Measurements from ENCODE around the gene FH. TPM values are rescaled to one million over a fixed set of nuclear protein-coding genes. Genes with fewer than 3 reads are reported as not detected.

Gene FH
- total RNA-seq, 2 experiments from 2014 or later: 95.2 to 95.6 TPM

DNA sequence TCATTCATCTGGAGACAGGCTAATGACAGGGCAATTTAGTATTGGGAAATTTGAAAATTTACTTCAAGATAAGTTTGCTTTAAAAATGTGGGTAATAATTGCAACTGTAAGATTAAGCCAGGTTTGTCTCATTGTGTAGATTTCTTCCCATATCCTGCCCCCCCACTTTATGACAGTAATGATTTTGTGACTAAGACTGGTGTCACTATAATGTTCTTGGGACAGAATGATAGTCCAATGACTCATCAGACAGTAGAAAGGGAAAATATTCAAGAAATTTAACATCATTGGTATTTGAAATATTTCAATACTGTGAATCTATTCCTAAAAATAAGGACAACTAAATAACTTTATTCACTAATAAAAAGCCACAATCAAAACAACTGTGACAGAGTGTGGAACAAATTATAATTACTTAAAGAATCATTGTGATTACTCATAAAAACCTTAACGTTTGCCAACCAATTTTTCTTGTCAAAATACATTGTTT is 36.7 kb downstream of the FH start:
- DNase-seq: no peak
- TF ChIP-seq, protein P1, sequence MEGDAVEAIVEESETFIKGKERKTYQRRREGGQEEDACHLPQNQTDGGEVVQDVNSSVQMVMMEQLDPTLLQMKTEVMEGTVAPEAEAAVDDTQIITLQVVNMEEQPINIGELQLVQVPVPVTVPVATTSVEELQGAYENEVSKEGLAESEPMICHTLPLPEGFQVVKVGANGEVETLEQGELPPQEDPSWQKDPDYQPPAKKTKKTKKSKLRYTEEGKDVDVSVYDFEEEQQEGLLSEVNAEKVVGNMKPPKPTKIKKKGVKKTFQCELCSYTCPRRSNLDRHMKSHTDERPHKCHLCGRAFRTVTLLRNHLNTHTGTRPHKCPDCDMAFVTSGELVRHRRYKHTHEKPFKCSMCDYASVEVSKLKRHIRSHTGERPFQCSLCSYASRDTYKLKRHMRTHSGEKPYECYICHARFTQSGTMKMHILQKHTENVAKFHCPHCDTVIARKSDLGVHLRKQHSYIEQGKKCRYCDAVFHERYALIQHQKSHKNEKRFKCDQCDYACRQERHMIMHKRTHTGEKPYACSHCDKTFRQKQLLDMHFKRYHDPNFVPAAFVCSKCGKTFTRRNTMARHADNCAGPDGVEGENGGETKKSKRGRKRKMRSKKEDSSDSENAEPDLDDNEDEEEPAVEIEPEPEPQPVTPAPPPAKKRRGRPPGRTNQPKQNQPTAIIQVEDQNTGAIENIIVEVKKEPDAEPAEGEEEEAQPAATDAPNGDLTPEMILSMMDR (IDR thresholded peaks at IDR 0.05): no peak
- intact Hi-C loops (cut with micrococcal nuclease): no loop called here
- H3K4me3 Mint-ChIP-seq: no peak overlapping the region
- CTCF ChIA-PET: no interaction called here
- peaks cover 3% of the 10 kb centered on the region for H3K4me1 Mint-ChIP-seq (ENCODE audit: low read depth)
- peaks cover 10% of the 10 kb centered on the region for H3K27me3 Mint-ChIP-seq
- POLR2A ChIA-PET: no interaction called here
- H3K36me3 Mint-ChIP-seq (ENCODE audit: low read depth): no peaks in the 10 kb centered on the region
- no peak for ATAC-seq
- H3K27ac Mint-ChIP-seq: no peak overlapping the region
- no peaks in the 10 kb centered on the region for H3K9me3 Mint-ChIP-seq

DNA sequence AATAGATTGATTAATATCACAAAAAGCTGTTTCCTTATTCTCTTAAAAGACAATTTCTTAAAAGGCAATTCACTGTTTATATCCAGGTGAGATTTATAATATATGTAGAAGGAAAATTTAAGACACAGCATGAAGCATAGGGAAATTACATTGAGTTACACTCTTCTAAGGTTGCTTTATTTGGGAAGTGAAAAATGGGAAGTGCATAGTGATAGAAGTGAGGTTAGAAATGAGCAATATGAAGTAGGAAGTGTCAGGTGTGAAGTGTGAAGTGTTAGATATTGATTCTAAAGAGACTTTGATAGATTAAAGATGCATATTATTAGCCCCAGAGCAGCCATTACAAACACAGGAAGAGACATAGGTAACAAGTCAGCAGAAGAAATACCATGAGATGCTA is 40.3 kb downstream of the FH start:
- Mint-ChIP-seq H3K36me3 (ENCODE audit: low read depth) (no peaks in the 10 kb centered on the region), H3K4me1 (ENCODE audit: low read depth) (no peaks in the 10 kb centered on the region), H3K27ac (no peak overlapping the region), H3K4me3 (no peak overlapping the region), H3K9me3 (no peaks in the 10 kb centered on the region), H3K27me3 (peaks cover 10% of the 10 kb centered on the region)
- TF ChIP-seq, protein P1 (IDR thresholded peaks at IDR 0.05): no peak
- intact Hi-C loops (cut with micrococcal nuclease): no loop called here
- POLR2A ChIA-PET: no interaction called here
- ATAC-seq (no peak), DNase-seq (no peak)
- CTCF ChIA-PET: no interaction called here

DNA sequence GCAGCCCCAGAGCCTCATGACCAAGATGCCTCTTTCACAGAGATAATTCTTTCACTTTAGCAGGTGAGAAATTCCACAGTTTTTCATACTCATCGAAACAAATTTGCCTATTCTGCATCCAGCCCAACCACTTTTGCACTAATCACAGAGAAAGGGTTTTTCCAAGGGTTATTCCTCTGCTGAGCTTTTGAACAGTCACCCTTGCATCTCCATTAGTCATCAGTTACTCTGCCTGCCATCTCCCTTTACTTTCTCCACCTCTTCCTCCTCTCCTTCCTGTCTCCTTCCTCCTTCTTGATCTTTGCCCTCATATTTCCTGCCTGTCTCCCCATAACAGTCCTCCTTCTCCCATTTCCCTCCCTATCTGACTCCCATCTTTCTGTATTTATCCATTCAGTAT is 43.9 kb downstream of the FH start:
- Mint-ChIP-seq H3K4me3 (no peak overlapping the region), H3K27ac (no peak overlapping the region), H3K4me1 (ENCODE audit: low read depth) (no peaks in the 10 kb centered on the region), H3K36me3 (ENCODE audit: low read depth) (no peaks in the 10 kb centered on the region), H3K27me3 (peaks cover 5% of the 10 kb centered on the region), H3K9me3 (no peaks in the 10 kb centered on the region)
- POLR2A ChIA-PET: no interaction called here
- CTCF ChIA-PET: no interaction called here
- DNase-seq (no peak), ATAC-seq (no peak)
- TF ChIP-seq, protein P1 (IDR thresholded peaks at IDR 0.05): no peak
- intact Hi-C loops (cut with micrococcal nuclease): no loop called here

DNA sequence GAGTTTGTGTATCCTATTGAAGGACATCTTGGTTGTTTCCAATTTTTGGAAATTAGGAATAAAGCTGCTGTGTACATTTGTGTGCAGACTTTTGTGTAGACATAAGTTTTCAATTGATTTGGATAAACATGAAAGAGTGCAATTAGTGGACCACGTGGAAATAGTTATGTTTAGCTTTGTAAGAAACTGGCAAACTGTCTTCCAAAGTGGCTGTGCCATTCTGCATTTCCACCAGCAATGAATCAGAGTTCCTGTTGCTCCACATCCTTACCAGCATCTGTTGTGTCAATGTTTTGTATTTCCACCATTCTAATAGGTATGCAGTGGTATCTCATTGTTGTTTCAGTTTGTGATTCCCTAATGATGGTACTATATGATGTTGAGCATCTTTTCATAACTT is 46.5 kb downstream of the FH start:
- no peaks in the 10 kb centered on the region for H3K9me3 Mint-ChIP-seq
- DNase-seq: no peak
- CTCF ChIA-PET: no interaction called here
- POLR2A ChIA-PET: interaction anchor here (0.7 kb wide), 1 partner anchor 398 kb away, joined by 3 read pairs; no protein-coding TSS in a partner anchor
- no peaks in the 10 kb centered on the region for H3K4me1 Mint-ChIP-seq (ENCODE audit: low read depth)
- H3K27ac Mint-ChIP-seq: no peak overlapping the region
- TF ChIP-seq, protein P1 (IDR thresholded peaks at IDR 0.05): no peak
- intact Hi-C loops (cut with micrococcal nuclease): no loop called here
- H3K27me3 Mint-ChIP-seq: no peaks in the 10 kb centered on the region
- H3K36me3 Mint-ChIP-seq (ENCODE audit: low read depth): no peaks in the 10 kb centered on the region
- ATAC-seq: no peak
- H3K4me3 Mint-ChIP-seq: no peak overlapping the region

DNA sequence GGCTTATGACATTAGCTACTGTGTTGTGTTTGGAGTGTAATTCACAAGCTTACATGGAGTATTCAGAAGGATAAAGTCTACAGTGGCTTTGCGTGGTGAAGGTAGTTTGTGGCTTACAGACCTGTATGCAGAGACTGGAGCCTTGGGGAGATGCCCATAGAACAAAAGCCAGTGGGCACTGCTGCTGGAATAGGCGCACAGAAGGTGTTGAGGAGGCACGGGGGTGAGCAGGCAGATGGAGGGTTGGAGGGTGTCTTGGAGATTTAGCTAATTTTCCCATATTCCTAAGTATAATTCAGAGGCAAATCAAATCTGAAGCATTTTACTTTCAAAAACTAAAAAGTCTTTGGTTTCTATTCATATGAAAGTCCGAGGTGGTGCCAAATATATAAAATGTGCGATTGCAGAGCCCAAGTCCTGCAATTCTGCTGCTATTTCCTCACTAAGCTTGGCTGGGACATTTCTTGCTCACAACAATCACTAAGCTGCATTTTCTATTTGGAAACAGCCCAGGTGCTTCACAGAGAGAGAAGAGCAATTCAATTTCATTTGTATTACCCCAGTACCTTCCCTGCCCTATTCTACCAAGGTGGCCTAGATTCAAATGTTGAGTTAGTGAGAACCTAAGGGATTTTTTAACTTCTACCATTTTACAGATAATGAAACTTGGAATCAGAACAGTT is 48.5 kb downstream of the FH start:
- TF ChIP-seq, protein P1 (IDR thresholded peaks at IDR 0.05): no peak
- DNase-seq (no peak), ATAC-seq (no peak)
- H3K4me1 Mint-ChIP-seq (ENCODE audit: low read depth): no peaks in the 10 kb centered on the region
- H3K27ac Mint-ChIP-seq: no peak overlapping the region
- intact Hi-C loops (cut with micrococcal nuclease): no loop called here
- ChIA-PET POLR2A (no interaction called here), CTCF (no interaction called here)
- no peaks in the 10 kb centered on the region for H3K36me3 Mint-ChIP-seq (ENCODE audit: low read depth)
- H3K27me3 Mint-ChIP-seq: peaks cover 2% of the 10 kb centered on the region
- H3K9me3 Mint-ChIP-seq: no peaks in the 10 kb centered on the region
- H3K4me3 Mint-ChIP-seq: no peak overlapping the region
